ENCODE results near the gene HDGF. TPM values are rescaled to one million over a fixed set of nuclear protein-coding genes. Genes with fewer than 3 reads are reported as not detected.
A peak's percentile ranks its signal among the peaks of the same experiment; 100 is the strongest.

The HDGF gene
- total RNA-seq, 1 donor from 2014 or later = 296 TPM

DNA sequence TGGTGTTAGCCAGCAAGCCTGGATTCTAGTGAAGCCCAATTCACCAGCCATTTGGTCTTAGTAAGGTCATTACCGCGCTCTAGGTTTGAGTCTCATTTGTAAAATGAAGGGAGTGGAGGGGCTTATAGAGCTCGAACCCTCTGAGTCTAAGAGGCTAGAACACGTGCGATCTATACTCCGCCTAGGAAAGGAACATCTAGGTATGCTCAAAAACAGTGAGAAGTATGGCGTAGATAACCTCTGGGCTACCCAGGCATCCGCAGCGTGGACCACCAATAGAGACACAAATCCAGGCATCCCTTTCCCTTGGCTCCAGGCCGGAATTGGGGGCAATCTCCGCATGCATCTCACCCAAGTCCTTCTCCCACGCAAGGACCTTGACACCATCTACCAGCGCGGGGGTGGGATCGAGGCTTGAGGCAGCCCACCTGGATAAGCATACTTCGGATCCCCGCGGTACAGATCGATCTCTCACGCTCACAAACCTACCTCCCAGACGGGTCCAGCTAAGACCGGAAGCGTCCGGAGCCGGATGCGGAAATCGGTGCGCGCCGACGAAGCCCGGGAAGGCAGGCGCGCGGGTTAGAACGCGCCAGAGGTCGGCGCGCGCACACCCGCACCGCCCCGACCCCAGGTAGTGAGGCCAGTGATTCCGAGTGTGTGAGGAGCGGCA, 23.4 kb downstream of the HDGF start, which contains the start of gene METTL25B:
TSS of gene METTL25B (plus strand) at position 544 of the 673 bp plus-strand sequence. CDS start 636 bp downstream, outside the sequence.
- TF ChIP-seq, protein P1, sequence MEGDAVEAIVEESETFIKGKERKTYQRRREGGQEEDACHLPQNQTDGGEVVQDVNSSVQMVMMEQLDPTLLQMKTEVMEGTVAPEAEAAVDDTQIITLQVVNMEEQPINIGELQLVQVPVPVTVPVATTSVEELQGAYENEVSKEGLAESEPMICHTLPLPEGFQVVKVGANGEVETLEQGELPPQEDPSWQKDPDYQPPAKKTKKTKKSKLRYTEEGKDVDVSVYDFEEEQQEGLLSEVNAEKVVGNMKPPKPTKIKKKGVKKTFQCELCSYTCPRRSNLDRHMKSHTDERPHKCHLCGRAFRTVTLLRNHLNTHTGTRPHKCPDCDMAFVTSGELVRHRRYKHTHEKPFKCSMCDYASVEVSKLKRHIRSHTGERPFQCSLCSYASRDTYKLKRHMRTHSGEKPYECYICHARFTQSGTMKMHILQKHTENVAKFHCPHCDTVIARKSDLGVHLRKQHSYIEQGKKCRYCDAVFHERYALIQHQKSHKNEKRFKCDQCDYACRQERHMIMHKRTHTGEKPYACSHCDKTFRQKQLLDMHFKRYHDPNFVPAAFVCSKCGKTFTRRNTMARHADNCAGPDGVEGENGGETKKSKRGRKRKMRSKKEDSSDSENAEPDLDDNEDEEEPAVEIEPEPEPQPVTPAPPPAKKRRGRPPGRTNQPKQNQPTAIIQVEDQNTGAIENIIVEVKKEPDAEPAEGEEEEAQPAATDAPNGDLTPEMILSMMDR (IDR thresholded peaks at IDR 0.05; ENCODE audit: insufficient read depth, low read length, poor library complexity, severe bottlenecking) = no peak
- Histone ChIP-seq H3K36me3 (ENCODE audit: control insufficient read depth, insufficient read depth, low read length) (no peaks in the 10 kb centered on the region), H3K27me3 (ENCODE audit: control insufficient read depth, insufficient read depth, low read length) (no peaks in the 10 kb centered on the region), H3K4me3 (ENCODE audit: low read depth, low read length) (peak within 1 kb of the TSS; percentile 62)
- DNase-seq (ENCODE audit: low read depth) = no peak

DNA sequence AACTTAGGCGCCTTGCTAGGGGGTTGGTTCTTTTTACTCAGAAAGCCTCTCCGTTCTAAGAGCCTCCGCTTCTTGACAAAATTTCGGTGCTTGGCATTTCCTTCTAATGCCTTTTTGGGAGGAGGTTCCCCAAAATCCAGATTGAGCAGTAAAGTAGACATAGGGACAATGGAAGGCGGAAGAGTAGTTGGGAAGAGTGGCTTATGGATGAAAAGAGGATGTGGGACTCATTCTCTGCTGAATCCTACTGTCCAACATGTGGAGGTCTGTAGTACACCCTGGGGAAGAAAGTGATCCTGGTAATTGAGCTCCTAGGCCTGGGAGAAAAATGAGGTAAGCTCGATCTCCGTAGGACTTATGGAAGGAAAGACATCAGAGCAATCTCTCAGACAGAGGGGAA, 24.0 kb downstream of the HDGF start:
- Histone ChIP-seq H3K27me3 (ENCODE audit: control insufficient read depth, insufficient read depth, low read length) (no peaks in the 10 kb centered on the region), H3K36me3 (ENCODE audit: control insufficient read depth, insufficient read depth, low read length) (no peaks in the 10 kb centered on the region), H3K4me3 (ENCODE audit: low read depth, low read length) (peak overlapping the region; percentile 62)
- TF ChIP-seq, protein P1 (IDR thresholded peaks at IDR 0.05; ENCODE audit: insufficient read depth, low read length, poor library complexity, severe bottlenecking) = no peak
- DNase-seq (ENCODE audit: low read depth) = no peak

- Histone ChIP-seq H3K27me3 (ENCODE audit: control insufficient read depth, insufficient read depth, low read length) (no peaks in the 10 kb centered on the region), H3K36me3 (ENCODE audit: control insufficient read depth, insufficient read depth, low read length) (no peaks in the 10 kb centered on the region), H3K4me3 (ENCODE audit: low read depth, low read length) (peak overlapping the region; percentile 7)
- TF ChIP-seq, protein P1 (IDR thresholded peaks at IDR 0.05; ENCODE audit: insufficient read depth, low read length, poor library complexity, severe bottlenecking) = peak; percentile 68
- no peak for DNase-seq (ENCODE audit: low read depth)
These were observed 24.8 kb downstream of the HDGF start for GRCh38 chr1:156726549-156727226.

- H3K4me3 ChIP-seq (ENCODE audit: low read depth, low read length) = peak overlapping the region; percentile 11
- no peaks in the 10 kb centered on the region for H3K36me3 ChIP-seq (ENCODE audit: control insufficient read depth, insufficient read depth, low read length)
- no peaks in the 10 kb centered on the region for H3K27me3 ChIP-seq (ENCODE audit: control insufficient read depth, insufficient read depth, low read length)
- no peak for DNase-seq (ENCODE audit: low read depth)
- TF ChIP-seq, protein P1 (IDR thresholded peaks at IDR 0.05; ENCODE audit: insufficient read depth, low read length, poor library complexity, severe bottlenecking) = peak; percentile 95
These were observed 25.7 kb downstream of the HDGF start for GRCh38 chr1:156725683-156726280.

DNA sequence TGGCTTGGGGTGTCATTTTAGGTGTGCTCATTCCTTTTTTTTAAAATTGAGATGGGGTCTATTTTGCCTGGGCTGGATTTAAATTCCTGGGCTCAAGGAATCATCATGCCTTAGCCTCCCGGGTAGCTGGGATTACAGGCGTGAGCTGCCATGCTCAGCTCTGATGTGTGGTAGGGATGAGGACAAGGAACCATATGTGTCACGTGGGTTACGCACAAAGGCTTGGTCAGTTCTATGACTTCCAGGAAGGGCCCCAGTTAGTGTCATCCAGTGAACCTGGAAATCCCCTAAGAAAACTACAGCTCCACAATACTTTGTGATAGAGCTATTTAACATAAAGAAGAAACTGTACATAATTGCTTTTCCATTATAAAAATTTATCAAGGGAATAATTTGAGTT, 29.9 kb downstream of the HDGF start:
- Histone ChIP-seq H3K27me3 (ENCODE audit: control insufficient read depth, insufficient read depth, low read length) (no peaks in the 10 kb centered on the region), H3K36me3 (ENCODE audit: control insufficient read depth, insufficient read depth, low read length) (no peaks in the 10 kb centered on the region), H3K4me3 (ENCODE audit: low read depth, low read length) (no peak overlapping the region)
- DNase-seq (ENCODE audit: low read depth) = no peak
- TF ChIP-seq, protein P1 (IDR thresholded peaks at IDR 0.05; ENCODE audit: insufficient read depth, low read length, poor library complexity, severe bottlenecking) = no peak
